ENCODE results near the gene MET.

Gene MET

DNA sequence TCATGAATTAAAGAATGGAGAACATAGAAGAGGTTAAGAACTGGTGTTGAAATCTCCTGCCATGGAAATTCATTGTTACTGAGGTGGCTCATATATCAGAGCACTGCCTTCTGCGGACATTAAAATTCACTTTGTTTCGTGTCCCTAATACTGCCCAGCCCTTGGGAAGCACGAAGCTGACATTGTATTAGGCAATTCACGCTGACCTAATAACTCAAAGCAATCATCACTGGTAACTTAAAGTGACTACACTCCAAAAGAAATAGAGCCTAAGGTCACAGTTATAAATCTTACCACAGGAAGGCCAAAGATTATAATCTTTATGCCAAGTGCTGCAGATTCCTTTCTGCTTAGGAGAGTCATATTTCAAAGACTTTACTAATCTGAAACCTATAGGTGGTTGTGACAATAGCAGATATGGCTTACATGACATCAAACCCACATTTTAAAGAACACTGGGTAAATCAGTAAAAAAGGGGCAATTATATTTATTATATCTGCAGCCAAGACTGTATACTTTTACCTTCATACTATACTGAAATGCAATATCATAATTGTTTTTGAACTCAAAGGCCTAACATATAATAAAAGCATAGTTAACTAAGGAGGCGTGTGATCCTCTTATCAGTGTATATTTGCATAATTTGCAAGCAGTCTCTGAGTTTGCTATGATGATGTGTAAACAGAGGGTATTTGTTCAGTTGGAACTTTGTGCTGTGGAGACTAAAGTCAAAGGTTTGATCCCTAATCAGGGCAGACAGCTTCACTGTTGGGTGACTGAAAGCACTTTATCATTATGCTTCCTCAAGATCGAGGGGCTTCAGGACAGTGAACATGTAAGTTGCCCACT is 138.5 kb downstream of the MET start (continued):
- TF ChIP-seq ZSCAN18 (tag by site-specific recombination; IDR thresholded peaks at IDR 0.05) (no peak), RBAK (tag by site-specific recombination; IDR thresholded peaks at IDR 0.05) (no peak), ZNF792 (tag by site-specific recombination; IDR thresholded peaks at IDR 0.05) (0 out of 2 replicates have a peak, but pooled peaks have one; percentile 12), GLIS1 (tag by site-specific recombination; IDR thresholded peaks at IDR 0.05) (peak; percentile 80), BCL11A (tag by site-specific recombination; IDR thresholded peaks at IDR 0.05; ENCODE audit: low read depth) (peak; percentile 95; the same call in 1 of the 2 replicates), ZBTB7A (tag by site-specific recombination; IDR thresholded peaks at IDR 0.05; ENCODE audit: low read depth) (0 out of 2 replicates have a peak, but pooled peaks have one; percentile 52), ZNF473 (tag by site-specific recombination; IDR thresholded peaks at IDR 0.05) (no peak), KLF16 (tag by site-specific recombination; IDR thresholded peaks at IDR 0.05) (0 out of 2 replicates have a peak, but pooled peaks have one; percentile 42), SETDB1 (IDR thresholded peaks at IDR 0.05; ENCODE audit: insufficient read length, low read length) (no peak), ZNF654 (tag by site-specific recombination; IDR thresholded peaks at IDR 0.05; ENCODE audit: low read depth) (peak; percentile 29; the same call in 1 of the 2 replicates), ZNF146 (tag by site-specific recombination; IDR thresholded peaks at IDR 0.05) (peak; percentile 76; the same call in 1 of the 2 replicates), OVOL3 (tag by site-specific recombination; IDR thresholded peaks at IDR 0.05) (peak; percentile 87; the same call in 1 of the 2 replicates), ZNF184 (tag by site-specific recombination; IDR thresholded peaks at IDR 0.05) (no peak), ZSCAN23 (tag by site-specific recombination; IDR thresholded peaks at IDR 0.05) (peak; percentile 96), ZNF274 (IDR thresholded peaks at IDR 0.05; ENCODE audit: low read length) (no peak), ZNF274 (tag by site-specific recombination; IDR thresholded peaks at IDR 0.05; ENCODE audit: borderline replicate concordance) (no peak), ZNF174 (tag by site-specific recombination; IDR thresholded peaks at IDR 0.05) (no peak), ZNF558 (tag by site-specific recombination; IDR thresholded peaks at IDR 0.05) (peak; percentile 86; the same call in 1 of the 2 replicates), ZNF133 (tag by site-specific recombination; IDR thresholded peaks at IDR 0.05) (no peak), ZSCAN16 (tag by site-specific recombination; IDR thresholded peaks at IDR 0.05) (no peak), ZSCAN4 (tag by site-specific recombination; IDR thresholded peaks at IDR 0.05) (peak; percentile 44; the same call in 1 of the 2 replicates), TSHZ1 (tag by site-specific recombination; IDR thresholded peaks at IDR 0.05; ENCODE audit: borderline replicate concordance) (peak; percentile 81)
- TF ChIP-seq, protein P1, sequence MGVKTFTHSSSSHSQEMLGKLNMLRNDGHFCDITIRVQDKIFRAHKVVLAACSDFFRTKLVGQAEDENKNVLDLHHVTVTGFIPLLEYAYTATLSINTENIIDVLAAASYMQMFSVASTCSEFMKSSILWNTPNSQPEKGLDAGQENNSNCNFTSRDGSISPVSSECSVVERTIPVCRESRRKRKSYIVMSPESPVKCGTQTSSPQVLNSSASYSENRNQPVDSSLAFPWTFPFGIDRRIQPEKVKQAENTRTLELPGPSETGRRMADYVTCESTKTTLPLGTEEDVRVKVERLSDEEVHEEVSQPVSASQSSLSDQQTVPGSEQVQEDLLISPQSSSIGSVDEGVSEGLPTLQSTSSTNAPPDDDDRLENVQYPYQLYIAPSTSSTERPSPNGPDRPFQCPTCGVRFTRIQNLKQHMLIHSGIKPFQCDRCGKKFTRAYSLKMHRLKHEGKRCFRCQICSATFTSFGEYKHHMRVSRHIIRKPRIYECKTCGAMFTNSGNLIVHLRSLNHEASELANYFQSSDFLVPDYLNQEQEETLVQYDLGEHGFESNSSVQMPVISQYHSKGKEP (tag by site-specific recombination; IDR thresholded peaks at IDR 0.05), result peak; percentile 93
- TF ChIP-seq, protein P2, sequence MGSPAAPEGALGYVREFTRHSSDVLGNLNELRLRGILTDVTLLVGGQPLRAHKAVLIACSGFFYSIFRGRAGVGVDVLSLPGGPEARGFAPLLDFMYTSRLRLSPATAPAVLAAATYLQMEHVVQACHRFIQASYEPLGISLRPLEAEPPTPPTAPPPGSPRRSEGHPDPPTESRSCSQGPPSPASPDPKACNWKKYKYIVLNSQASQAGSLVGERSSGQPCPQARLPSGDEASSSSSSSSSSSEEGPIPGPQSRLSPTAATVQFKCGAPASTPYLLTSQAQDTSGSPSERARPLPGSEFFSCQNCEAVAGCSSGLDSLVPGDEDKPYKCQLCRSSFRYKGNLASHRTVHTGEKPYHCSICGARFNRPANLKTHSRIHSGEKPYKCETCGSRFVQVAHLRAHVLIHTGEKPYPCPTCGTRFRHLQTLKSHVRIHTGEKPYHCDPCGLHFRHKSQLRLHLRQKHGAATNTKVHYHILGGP (tag by site-specific recombination; IDR thresholded peaks at IDR 0.05), result no peak
- TF ChIP-seq, protein P3, sequence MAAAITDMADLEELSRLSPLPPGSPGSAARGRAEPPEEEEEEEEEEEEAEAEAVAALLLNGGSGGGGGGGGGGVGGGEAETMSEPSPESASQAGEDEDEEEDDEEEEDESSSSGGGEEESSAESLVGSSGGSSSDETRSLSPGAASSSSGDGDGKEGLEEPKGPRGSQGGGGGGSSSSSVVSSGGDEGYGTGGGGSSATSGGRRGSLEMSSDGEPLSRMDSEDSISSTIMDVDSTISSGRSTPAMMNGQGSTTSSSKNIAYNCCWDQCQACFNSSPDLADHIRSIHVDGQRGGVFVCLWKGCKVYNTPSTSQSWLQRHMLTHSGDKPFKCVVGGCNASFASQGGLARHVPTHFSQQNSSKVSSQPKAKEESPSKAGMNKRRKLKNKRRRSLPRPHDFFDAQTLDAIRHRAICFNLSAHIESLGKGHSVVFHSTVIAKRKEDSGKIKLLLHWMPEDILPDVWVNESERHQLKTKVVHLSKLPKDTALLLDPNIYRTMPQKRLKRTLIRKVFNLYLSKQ (tag by site-specific recombination; IDR thresholded peaks at IDR 0.05; ENCODE audit: borderline replicate concordance), result no peak
- TF ChIP-seq, protein P4, sequence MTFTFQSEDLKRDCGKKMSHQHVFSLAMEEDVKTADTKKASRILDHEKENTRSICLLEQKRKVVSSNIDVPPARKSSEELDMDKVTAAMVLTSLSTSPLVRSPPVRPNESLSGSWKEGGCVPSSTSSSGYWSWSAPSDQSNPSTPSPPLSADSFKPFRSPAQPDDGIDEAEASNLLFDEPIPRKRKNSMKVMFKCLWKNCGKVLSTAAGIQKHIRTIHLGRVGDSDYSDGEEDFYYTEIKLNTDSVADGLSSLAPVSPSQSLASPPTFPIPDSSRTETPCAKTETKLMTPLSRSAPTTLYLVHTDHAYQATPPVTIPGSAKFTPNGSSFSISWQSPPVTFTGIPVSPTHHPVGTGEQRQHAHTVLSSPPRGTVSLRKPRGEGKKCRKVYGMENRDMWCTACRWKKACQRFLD (tag by site-specific recombination; IDR thresholded peaks at IDR 0.05), result no peak

Measured in HEK293 (cell line).